ENCODE results near the gene KIF5A.

GRCh38 chr12:57600395-57600794 lies 50.6 kb downstream of the KIF5A start:
- TF ChIP-seq FOS (IDR thresholded peaks at IDR 0.05; ENCODE audit: borderline replicate concordance, insufficient read depth, low read length) (no peak), POLR2A (IDR thresholded peaks at IDR 0.05; ENCODE audit: low read depth, low read length) (no peak), CTCF (IDR thresholded peaks at IDR 0.05; ENCODE audit: extremely low read depth in 1 of 2, insufficient read depth in 1 of 2, low read depth in 1 of 2, low read length in 2 of 2) (no peak), POLR2AphosphoS5 (IDR thresholded peaks at IDR 0.05; ENCODE audit: insufficient read depth, low read depth, low read length) (no peak), EZH2 (IDR thresholded peaks at IDR 0.05; ENCODE audit: borderline replicate concordance, low read depth, low read length, severe bottlenecking) (no peak), JUN (IDR thresholded peaks at IDR 0.05; ENCODE audit: borderline replicate concordance, insufficient read depth, insufficient read length, low read depth) (no peak), MAX (IDR thresholded peaks at IDR 0.05; ENCODE audit: insufficient read depth, insufficient read length) (no peak), GATA2 (IDR thresholded peaks at IDR 0.05; ENCODE audit: insufficient read depth, insufficient read length, low read depth, low read length) (no peak)

All from endothelial cell of umbilical vein (primary cell).